Thoracic aorta (tissue), 2 donors: ENCODE data around the gene PTPRE. TPM values are rescaled to one million over a fixed set of nuclear protein-coding genes. Genes with fewer than 3 reads are reported as not detected.

Experiments used
- ATAC-seq: fragments of 150-250 bp; one replicate; pipeline ENCODE4 v1.8.0; 2017; ENCODE audit warnings: low read depth; ENCODE audit not compliant: insufficient number of reproducible peaks, low FRiP score
- DNase-seq: peaks from one replicate; pipeline ENCODE4 v3.0.0-alpha.2; 2020; ENCODE audit warnings: low spot score
- H3K27ac ChIP-seq, 2 donors: fragments of 200-600 bp; sonication (generic); 1 replicate in 1 of 2; 2 replicates in 1 of 2; pipeline ENCODE4 v1.5.1; 2016; ENCODE audit warnings: mild to moderate bottlenecking in 2 of 2, moderate library complexity in 2 of 2
- H3K27me3 ChIP-seq: fragments of 200-600 bp; sonication (generic); replicated peaks from 2 replicates; pipeline ENCODE4 v1.6.0; 2016; ENCODE audit warnings: mild to moderate bottlenecking; ENCODE audit not compliant: insufficient read depth
- H3K36me3 ChIP-seq: fragments of 200-600 bp; sonication (generic); one replicate; pipeline ENCODE4 v1.5.1; 2016
- H3K4me1 ChIP-seq, 2 donors: fragments of 200-600 bp; sonication (generic); 1 replicate in 1 of 2; 2 replicates in 1 of 2; pipeline versions ENCODE4 v1.5.1 to v1.6.0; 2016; ENCODE audit warnings: low read depth in 2 of 2, mild to moderate bottlenecking in 1 of 2; ENCODE audit not compliant: control insufficient read depth in 1 of 2
- H3K4me3 ChIP-seq: fragments of 200-600 bp; sonication (generic); 2 replicates; pipeline ENCODE4 v1.5.1; 2016; ENCODE audit warnings: mild to moderate bottlenecking
- H3K9me3 ChIP-seq: fragments of 200-600 bp; sonication (generic); 2 replicates; pipeline ENCODE4 v1.5.1; 2016
- CTCF ChIP-seq: fragments of 200-600 bp; sonication (generic); IDR thresholded peaks from one replicate; pipeline ENCODE4 v1.5.1; 2019; ENCODE audit warnings: antibody characterized with exemption
- total RNA-seq, 2 donors: library from RNA; depleted of rRNA; stranded (reverse); fragments of >200 nt; gene quantifications; one replicate each; pipeline versions ENCODE4 v1.1.0 to v1.2.3, GENCODE V29; 2016

PTPRE gene
- total RNA-seq, 2 donors from 2014 or later, result 41.9 to 45.1 TPM

- ATAC-seq, result no peak
- H3K4me1 ChIP-seq, result peaks cover 0 to 23% of the 10 kb centered on the region in 2 donors
- TF ChIP-seq CTCF, result no peak
- H3K27ac ChIP-seq, result no peak overlapping the region
- no peak overlapping the region for H3K4me3 ChIP-seq
- DNase-seq, result no peak
- H3K9me3 ChIP-seq, result no peaks in the 10 kb centered on the region
- no peaks in the 10 kb centered on the region for H3K36me3 ChIP-seq
- H3K27me3 ChIP-seq, result no peaks in the 10 kb centered on the region
Observed at GRCh38 chr10:127943336-127943910, 36.5 kb downstream of the PTPRE start.

GRCh38 chr10:127944256-127944655 is 37.4 kb downstream of the PTPRE start:
- Histone ChIP-seq H3K27ac (no peak overlapping the region), H3K36me3 (no peaks in the 10 kb centered on the region), H3K27me3 (no peaks in the 10 kb centered on the region), H3K9me3 (no peaks in the 10 kb centered on the region), H3K4me3 (no peak overlapping the region), H3K4me1 (peaks cover 0 to 23% of the 10 kb centered on the region in 2 donors)
- TF ChIP-seq CTCF, result no peak
- ATAC-seq (no peak), DNase-seq (no peak)

GRCh38 chr10:127945341-127945758 is 38.4 kb downstream of the PTPRE start:
- TF ChIP-seq CTCF, result no peak
- Histone ChIP-seq H3K27ac (no peak overlapping the region), H3K4me1 (peaks cover 0 to 23% of the 10 kb centered on the region in 2 donors), H3K4me3 (no peak overlapping the region), H3K9me3 (no peaks in the 10 kb centered on the region), H3K27me3 (no peaks in the 10 kb centered on the region), H3K36me3 (no peaks in the 10 kb centered on the region)
- ATAC-seq (no peak), DNase-seq (no peak)

GRCh38 chr10:127945948-127946711 is 39.2 kb downstream of the PTPRE start:
- Histone ChIP-seq H3K4me3 (no peak overlapping the region), H3K9me3 (no peaks in the 10 kb centered on the region), H3K4me1 (peaks cover 0 to 23% of the 10 kb centered on the region in 2 donors), H3K36me3 (no peaks in the 10 kb centered on the region), H3K27me3 (no peaks in the 10 kb centered on the region), H3K27ac (no peak overlapping the region)
- ATAC-seq (no peak), DNase-seq (no peak)
- no peak for TF ChIP-seq CTCF

- peaks cover 0 to 23% of the 10 kb centered on the region in 2 donors for H3K4me1 ChIP-seq
- no peak overlapping the region for H3K4me3 ChIP-seq
- ATAC-seq (no peak), DNase-seq (no peak)
- no peaks in the 10 kb centered on the region for H3K36me3 ChIP-seq
- no peaks in the 10 kb centered on the region for H3K27me3 ChIP-seq
- H3K9me3 ChIP-seq, result no peaks in the 10 kb centered on the region
- H3K27ac ChIP-seq, result no peak overlapping the region
- no peak for TF ChIP-seq CTCF
Observed at GRCh38 chr10:127947211-127947610, 40.3 kb downstream of the PTPRE start.
